SK-N-MC (cell line): ENCODE results near the gene PDE6A.

Experiments
- EZH2 ChIP-seq: fragments of 200-600 bp; sonication (generic); IDR thresholded peaks from one replicate; pipeline ENCODE4 v1.6.1; 2017; ENCODE audit warnings: antibody characterized with exemption
- FOXP2 ChIP-seq: optimal IDR thresholded peaks from 2 replicates; pipeline ENCODE3; 2011; ENCODE audit warnings: mild to moderate bottlenecking, moderate library complexity; ENCODE audit not compliant: insufficient read depth; ENCODE audit errors: extremely low read length, control extremely low read depth
- POLR2AphosphoS5 ChIP-seq: IDR thresholded peaks from 2 replicates; pipeline ENCODE4 v1.6.1; 2012; ENCODE audit warnings: mild to moderate bottlenecking, low read depth, low read length, borderline replicate concordance

- TF ChIP-seq EZH2 (no peak), FOXP2 (no peak), POLR2AphosphoS5 (no peak)
These were observed 83.7 kb downstream of the PDE6A start for GRCh38 chr5:149860801-149861322.
